HCT116 (cell line): Measurements from ENCODE around the gene TGOLN2. TPM values are rescaled to one million over a fixed set of nuclear protein-coding genes. Genes with fewer than 3 reads are reported as not detected.

Experiments
- ATAC-seq: fragments of 200-7000 bp; cut with Tn5 transposase; 2 replicates; pipeline ENCODE4 v1.9.1; 2020; ENCODE audit warnings: mild to moderate bottlenecking, moderate library complexity
- BruUV-seq: library from RNA; stranded (reverse); fragments of 400-500 nt; replicated peaks from 2 replicates; lab custom pipeline; 2021; lab: Mats Ljungman, UMichigan
- CTCF ChIA-PET: fragments of 300-600 bp; sonication (Branson Sonifier 250); formaldehyde crosslinking; loops from one replicate; lab custom pipeline; 2021; ENCODE audit warnings: antibody characterized with exemption; lab: Charles Lee
- POLR2A ChIA-PET: fragments of 300-600, 350-600 bp; sonication (Branson Sonifier 250); formaldehyde crosslinking; loops from one replicate; lab custom pipeline; 2021; ENCODE audit warnings: antibody characterized with exemption; lab: Charles Lee
- RAD21 ChIA-PET, 2 experiments: fragments of 300-600 bp; sonication (Branson Sonifier 250); formaldehyde crosslinking; loops; one replicate each; lab custom pipeline; 2023; ENCODE audit warnings: low total read pairs in 2 of 2; ENCODE audit not compliant: uncharacterized antibody in 2 of 2, unreplicated experiment in 2 of 2, low non-redundant PET in 1 of 2; lab: Charles Lee
- DNase-seq: peaks from one replicate; pipeline ENCODE4 v3.0.0-alpha.2; 2010; ENCODE audit warnings: low read depth, low spot score
- H2AFZ ChIP-seq: fragments of 200-600 bp; shearing (Covaris generic), sonication (generic); 2 replicates; pipeline ENCODE4 v1.6.1; 2017; ENCODE audit warnings: low read depth, mixed run types, mixed read lengths, antibody characterized with exemption, low read length; ENCODE audit not compliant: poor library complexity, severe bottlenecking
- H3K27ac ChIP-seq: 2 replicates; pipeline ENCODE4 v1.5.1; 2012; ENCODE audit warnings: low read depth, low read length
- H3K27me3 ChIP-seq: fragments of 200-600 bp; sonication (generic); 2 replicates; pipeline ENCODE4 v1.6.1; 2016; ENCODE audit warnings: mixed run types, low read length, mixed read lengths; ENCODE audit not compliant: insufficient read depth
- H3K36me3 ChIP-seq, 2 experiments: fragments of 200-500 bp in 1 of 2; fragments of 200-600 bp in 1 of 2; sonication (Bioruptor generic) in 1 of 2; sonication (generic) in 1 of 2; 2 replicates each; pipeline versions ENCODE4 v1.5.1 to v1.6.1; 2014 to 2016; ENCODE audit warnings: low read length in 2 of 2, inconsistent platforms in 1 of 2, mixed read lengths in 1 of 2, mixed run types in 1 of 2; ENCODE audit not compliant: insufficient read depth in 2 of 2, control insufficient read depth in 1 of 2
- H3K4me1 ChIP-seq, 2 experiments: fragments of 200-600 bp in 1 of 2; sonication (generic) in 1 of 2; 2 replicates each; pipeline versions ENCODE4 v1.5.1 to v1.6.1; 2012 to 2017; ENCODE audit warnings: low read length in 2 of 2, inconsistent platforms in 1 of 2, mild to moderate bottlenecking in 1 of 2, mixed read lengths in 1 of 2, mixed run types in 1 of 2, moderate library complexity in 1 of 2; ENCODE audit not compliant: insufficient read depth in 2 of 2, control insufficient read depth in 1 of 2
- H3K4me2 ChIP-seq: fragments of 200-600 bp; sonication (generic); 2 replicates; pipeline ENCODE4 v1.6.1; 2017; ENCODE audit warnings: mixed run types, low read length, mixed read lengths
- H3K4me3 ChIP-seq, 2 experiments: fragments of 200-600 bp in 1 of 2; sonication (generic) in 1 of 2; replicated peaks in 1 of 2; 2 replicates each; pipeline ENCODE4 v1.5.1; 2011 to 2016; ENCODE audit warnings: low read length in 2 of 2, control low read depth in 1 of 2, low read depth in 1 of 2, mild to moderate bottlenecking in 1 of 2, mixed read lengths in 1 of 2, mixed run types in 1 of 2
- H3K79me2 ChIP-seq: fragments of 200-600 bp; sonication (generic); 2 replicates; pipeline ENCODE4 v1.6.1; 2017; ENCODE audit warnings: mild to moderate bottlenecking, mixed run types, low read length, moderate library complexity, mixed read lengths; ENCODE audit not compliant: insufficient read depth
- H3K9ac ChIP-seq: fragments of 200-600 bp; sonication (generic); 2 replicates; pipeline ENCODE4 v1.6.1; 2016; ENCODE audit warnings: low read length, mixed read lengths
- H3K9me2 ChIP-seq: fragments of 200-600 bp; sonication (generic), shearing (Covaris generic); 2 replicates; pipeline ENCODE4 v1.6.1; 2017; ENCODE audit warnings: mixed run types, mild to moderate bottlenecking, moderate library complexity; ENCODE audit not compliant: insufficient read depth
- H3K9me3 ChIP-seq, 2 experiments: fragments of 200-500 bp in 1 of 2; fragments of 200-600 bp in 1 of 2; sonication (Bioruptor generic) in 1 of 2; sonication (generic) in 1 of 2; 2 replicates each; pipeline ENCODE4 v1.6.1; 2014 to 2017; ENCODE audit warnings: low read length in 2 of 2, mixed read lengths in 2 of 2, inconsistent platforms in 1 of 2, low read depth in 1 of 2, mild to moderate bottlenecking in 1 of 2, mixed run types in 1 of 2, moderate library complexity in 1 of 2; ENCODE audit not compliant: control insufficient read depth in 1 of 2, insufficient read depth in 1 of 2
- H4K20me1 ChIP-seq: fragments of 200-600 bp; sonication (generic), shearing (Covaris generic); 2 replicates; pipeline ENCODE4 v1.6.1; 2017; ENCODE audit warnings: mixed run types, mild to moderate bottlenecking, moderate library complexity; ENCODE audit not compliant: insufficient read depth
- CBX3 ChIP-seq: IDR thresholded peaks from 2 replicates; pipeline ENCODE4 v1.6.1; 2012; ENCODE audit warnings: low read depth
- CEBPB ChIP-seq: IDR thresholded peaks from 2 replicates; pipeline ENCODE4 v1.6.1; 2012; ENCODE audit warnings: low read depth
- EGR1 ChIP-seq: IDR thresholded peaks from 2 replicates; pipeline ENCODE4 v1.6.1; 2012; ENCODE audit warnings: low read depth
- EZH2 ChIP-seq: fragments of 200-600 bp; sonication (generic); IDR thresholded peaks from 2 replicates; pipeline ENCODE4 v1.6.1; 2017; ENCODE audit warnings: antibody characterized with exemption, mixed run types
- FOSL1 ChIP-seq: IDR thresholded peaks from 2 replicates; pipeline ENCODE4 v1.6.1; 2012; ENCODE audit warnings: low read depth
- JUND ChIP-seq: IDR thresholded peaks from 2 replicates; pipeline ENCODE4 v1.6.1; 2012
- POLR2A ChIP-seq: IDR thresholded peaks from 2 replicates; pipeline ENCODE4 v1.7.0; 2011; ENCODE audit warnings: borderline replicate concordance; ENCODE audit not compliant: insufficient read depth, insufficient read length; ENCODE audit errors: extremely low read depth
- SIN3A ChIP-seq: IDR thresholded peaks from 2 replicates; pipeline ENCODE4 v1.6.1; 2012; ENCODE audit warnings: low read depth
- SP1 ChIP-seq: IDR thresholded peaks from 2 replicates; pipeline ENCODE4 v1.6.1; 2012; ENCODE audit warnings: low read depth
- SRF ChIP-seq: IDR thresholded peaks from 2 replicates; pipeline ENCODE4 v1.6.1; 2012; ENCODE audit warnings: low read depth
- TCF7L2 ChIP-seq: IDR thresholded peaks from 2 replicates; pipeline ENCODE4 v1.7.0; 2011; ENCODE audit warnings: borderline replicate concordance, inconsistent platforms; ENCODE audit not compliant: insufficient read depth, insufficient read length; ENCODE audit errors: extremely low read depth
- intact Hi-C: fragments of 100-400 bp; cut with micrococcal nuclease; formaldehyde crosslinking; loops from 2 replicates; pipeline ENCODE4 v1.10.0; 2022
- total RNA-seq: library from RNA; stranded (reverse); gene quantifications from one replicate; pipeline ENCODE4 v1.2.1, GENCODE V29; 2021; ENCODE audit not compliant: unreplicated experiment
- TF ChIP-seq, protein P1 (sequence below): IDR thresholded peaks from 2 replicates; pipeline ENCODE4 v1.6.1; 2012; ENCODE audit warnings: low read depth
- TF ChIP-seq, protein P2 (sequence below): IDR thresholded peaks from 2 replicates; pipeline ENCODE4 v1.6.1; 2011; ENCODE audit warnings: mild to moderate bottlenecking, low read length, moderate library complexity; ENCODE audit not compliant: insufficient replicate concordance; ENCODE audit errors: extremely low read depth
- TF ChIP-seq, protein P3 (sequence below): IDR thresholded peaks from 2 replicates; pipeline ENCODE4 v1.6.1; 2012

The TGOLN2 gene
- total RNA-seq, 1 experiment from 2014 or later = 43.2 TPM

DNA sequence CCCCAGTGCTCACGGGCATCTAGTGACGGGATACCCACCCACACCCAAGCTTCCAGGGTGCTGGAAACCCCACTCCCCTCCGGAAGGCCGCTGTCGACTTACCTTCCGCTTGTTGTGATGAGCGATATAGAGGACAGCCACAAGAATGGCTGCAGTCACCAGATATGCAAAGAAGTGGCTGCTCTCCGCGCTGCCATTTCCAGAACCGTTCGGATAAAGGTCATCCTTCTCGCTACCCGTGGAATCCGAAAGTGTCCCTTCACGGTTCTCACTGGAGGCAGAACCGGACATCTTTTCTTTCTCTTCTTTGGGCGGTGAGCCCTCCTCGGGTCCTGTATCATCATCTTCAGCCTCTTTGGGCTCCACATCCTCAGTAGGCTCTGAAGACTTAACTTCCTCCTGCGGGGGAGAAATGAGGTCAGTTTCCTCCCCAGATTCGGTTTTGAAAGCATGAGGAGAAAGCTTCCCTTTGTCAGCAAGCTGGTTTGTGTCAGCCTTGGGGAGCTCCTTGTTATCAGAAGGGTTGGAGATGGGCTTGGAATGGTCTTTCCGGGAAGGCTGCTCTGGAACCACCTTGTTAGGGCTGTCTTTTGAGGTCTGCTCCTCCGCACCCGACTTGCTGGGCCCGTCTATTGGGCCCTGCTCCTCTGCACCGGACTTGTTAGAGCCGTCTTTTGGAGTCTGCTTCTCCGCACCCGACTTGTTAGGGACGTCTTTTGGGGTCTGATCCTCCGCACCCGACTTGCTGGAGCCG is 1.2 kb downstream of the TGOLN2 start:
- peaks cover 5% of the 10 kb centered on the region; the same call in 1 of the 2 replicates for H4K20me1 ChIP-seq
- peak overlapping the region; percentile 76; the same call in 1 of the 2 replicates for H3K27ac ChIP-seq
- peaks cover 10 to 21% of the 10 kb centered on the region in 2 experiments for H3K4me1 ChIP-seq
- CTCF ChIA-PET = no interaction called here
- H2AFZ ChIP-seq = no peak overlapping the region
- POLR2A ChIA-PET = interaction anchor here (1.2 to 1.4 kb wide), 2 partner anchors 26 to 212 kb away, joined by 5 to 6 read pairs; partner anchors contain the start of gene MAT2A
- peaks cover 27 to 35% of the 10 kb centered on the region in 2 experiments; a peak in 3 of 4 replicates for H3K36me3 ChIP-seq
- no peak for DNase-seq
- peak overlapping the region; percentile 90 for H3K4me2 ChIP-seq
- intact Hi-C loops = loop anchor here (10.0 kb wide), 1 partner anchor 228 kb away; no protein-coding TSS in a partner anchor
- H3K9me3 ChIP-seq = no peaks in the 10 kb centered on the region
- RAD21 ChIA-PET = interaction anchor here in 1 of 2 experiments (0.6 kb wide), 1 partner anchor 10 kb away, joined by 3 read pairs; no protein-coding TSS in a partner anchor
- no TSS peak for BruUV-seq
- no peak for ATAC-seq
- peak overlapping the region; percentile 89 to 96 for H3K4me3 ChIP-seq
- TF ChIP-seq POLR2A = no peak
- TF ChIP-seq CBX3 = no peak
- TF ChIP-seq EGR1 = no peak
- TF ChIP-seq, protein P1, sequence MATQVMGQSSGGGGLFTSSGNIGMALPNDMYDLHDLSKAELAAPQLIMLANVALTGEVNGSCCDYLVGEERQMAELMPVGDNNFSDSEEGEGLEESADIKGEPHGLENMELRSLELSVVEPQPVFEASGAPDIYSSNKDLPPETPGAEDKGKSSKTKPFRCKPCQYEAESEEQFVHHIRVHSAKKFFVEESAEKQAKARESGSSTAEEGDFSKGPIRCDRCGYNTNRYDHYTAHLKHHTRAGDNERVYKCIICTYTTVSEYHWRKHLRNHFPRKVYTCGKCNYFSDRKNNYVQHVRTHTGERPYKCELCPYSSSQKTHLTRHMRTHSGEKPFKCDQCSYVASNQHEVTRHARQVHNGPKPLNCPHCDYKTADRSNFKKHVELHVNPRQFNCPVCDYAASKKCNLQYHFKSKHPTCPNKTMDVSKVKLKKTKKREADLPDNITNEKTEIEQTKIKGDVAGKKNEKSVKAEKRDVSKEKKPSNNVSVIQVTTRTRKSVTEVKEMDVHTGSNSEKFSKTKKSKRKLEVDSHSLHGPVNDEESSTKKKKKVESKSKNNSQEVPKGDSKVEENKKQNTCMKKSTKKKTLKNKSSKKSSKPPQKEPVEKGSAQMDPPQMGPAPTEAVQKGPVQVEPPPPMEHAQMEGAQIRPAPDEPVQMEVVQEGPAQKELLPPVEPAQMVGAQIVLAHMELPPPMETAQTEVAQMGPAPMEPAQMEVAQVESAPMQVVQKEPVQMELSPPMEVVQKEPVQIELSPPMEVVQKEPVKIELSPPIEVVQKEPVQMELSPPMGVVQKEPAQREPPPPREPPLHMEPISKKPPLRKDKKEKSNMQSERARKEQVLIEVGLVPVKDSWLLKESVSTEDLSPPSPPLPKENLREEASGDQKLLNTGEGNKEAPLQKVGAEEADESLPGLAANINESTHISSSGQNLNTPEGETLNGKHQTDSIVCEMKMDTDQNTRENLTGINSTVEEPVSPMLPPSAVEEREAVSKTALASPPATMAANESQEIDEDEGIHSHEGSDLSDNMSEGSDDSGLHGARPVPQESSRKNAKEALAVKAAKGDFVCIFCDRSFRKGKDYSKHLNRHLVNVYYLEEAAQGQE = no peak
- TF ChIP-seq EZH2 = no peak
- TF ChIP-seq CEBPB = no peak
- TF ChIP-seq, protein P2, sequence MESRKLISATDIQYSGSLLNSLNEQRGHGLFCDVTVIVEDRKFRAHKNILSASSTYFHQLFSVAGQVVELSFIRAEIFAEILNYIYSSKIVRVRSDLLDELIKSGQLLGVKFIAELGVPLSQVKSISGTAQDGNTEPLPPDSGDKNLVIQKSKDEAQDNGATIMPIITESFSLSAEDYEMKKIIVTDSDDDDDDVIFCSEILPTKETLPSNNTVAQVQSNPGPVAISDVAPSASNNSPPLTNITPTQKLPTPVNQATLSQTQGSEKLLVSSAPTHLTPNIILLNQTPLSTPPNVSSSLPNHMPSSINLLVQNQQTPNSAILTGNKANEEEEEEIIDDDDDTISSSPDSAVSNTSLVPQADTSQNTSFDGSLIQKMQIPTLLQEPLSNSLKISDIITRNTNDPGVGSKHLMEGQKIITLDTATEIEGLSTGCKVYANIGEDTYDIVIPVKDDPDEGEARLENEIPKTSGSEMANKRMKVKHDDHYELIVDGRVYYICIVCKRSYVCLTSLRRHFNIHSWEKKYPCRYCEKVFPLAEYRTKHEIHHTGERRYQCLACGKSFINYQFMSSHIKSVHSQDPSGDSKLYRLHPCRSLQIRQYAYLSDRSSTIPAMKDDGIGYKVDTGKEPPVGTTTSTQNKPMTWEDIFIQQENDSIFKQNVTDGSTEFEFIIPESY = no peak
- no peak for TF ChIP-seq JUND
- no peak for TF ChIP-seq SRF
- TF ChIP-seq SIN3A = no peak
- TF ChIP-seq, protein P3, sequence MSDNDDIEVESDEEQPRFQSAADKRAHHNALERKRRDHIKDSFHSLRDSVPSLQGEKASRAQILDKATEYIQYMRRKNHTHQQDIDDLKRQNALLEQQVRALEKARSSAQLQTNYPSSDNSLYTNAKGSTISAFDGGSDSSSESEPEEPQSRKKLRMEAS = no peak
- TF ChIP-seq TCF7L2 = no peak
- no peak for TF ChIP-seq FOSL1
- no peak for TF ChIP-seq SP1
- peaks cover 55% of the 10 kb centered on the region for H3K79me2 ChIP-seq
- peak overlapping the region; percentile 86 for H3K9ac ChIP-seq
- no peaks in the 10 kb centered on the region for H3K9me2 ChIP-seq
- H3K27me3 ChIP-seq = no peaks in the 10 kb centered on the region
